Anterior cingulate cortex (tissue), 58 donors: ENCODE measurements around the gene ASL.
"Not testable (repeated sequence)": the region's sequence is repeated elsewhere in the genome, so short reads cannot be mapped to it uniquely, and the experiment has no call there.

Experiments
- DNase-seq, 58 donors: peaks; one replicate each; lab custom pipeline; 2025; lab: John Stamatoyannopoulos, UW

Gene ASL

DNA sequence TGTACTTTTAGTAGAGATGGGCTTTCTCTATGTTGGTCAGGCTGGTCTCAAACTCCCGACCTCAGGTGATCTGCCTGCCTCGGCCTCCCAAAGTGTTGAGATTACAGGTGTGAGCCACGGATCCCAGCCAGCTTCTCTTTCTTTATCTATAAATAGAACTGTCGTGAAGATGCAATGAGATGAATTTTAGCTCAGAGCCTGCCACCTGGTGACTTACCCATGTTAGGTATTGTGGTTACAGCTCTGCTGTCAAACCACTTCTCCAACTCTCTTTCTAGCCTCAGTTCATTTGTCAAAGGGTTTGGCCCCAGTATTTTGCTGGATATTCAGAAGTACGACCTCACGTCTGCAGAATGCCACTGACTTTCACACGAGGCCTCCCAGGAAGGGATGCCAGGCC, 3.4 kb upstream of the ASL start:
- DNase-seq, result not testable (repeated sequence)

- DNase-seq, result no peak
Observed at GRCh38 chr7:66076462-66077329, 1.1 kb downstream of the ASL start.

DNA sequence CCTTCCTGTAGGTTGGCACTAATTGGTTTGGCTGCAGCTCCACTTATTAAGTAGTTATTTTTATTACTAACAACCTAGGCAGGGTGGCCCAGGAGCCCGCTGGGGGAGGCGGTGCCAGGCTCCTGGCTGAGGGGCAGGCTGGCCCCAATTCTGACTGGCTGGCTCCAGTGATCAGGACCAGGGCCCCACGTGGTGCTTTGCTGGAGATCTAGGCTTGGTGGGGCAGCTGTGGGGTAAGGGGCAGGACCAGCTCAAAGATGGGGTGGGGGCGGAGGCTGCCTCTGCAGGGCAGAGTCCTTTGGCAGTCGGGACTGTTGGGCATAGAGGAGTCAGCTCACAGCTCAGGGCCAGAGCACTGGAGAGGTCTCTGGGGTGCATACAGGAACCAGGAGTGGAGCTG, 2.4 kb downstream of the ASL start:
- DNase-seq, result no peak

DNA sequence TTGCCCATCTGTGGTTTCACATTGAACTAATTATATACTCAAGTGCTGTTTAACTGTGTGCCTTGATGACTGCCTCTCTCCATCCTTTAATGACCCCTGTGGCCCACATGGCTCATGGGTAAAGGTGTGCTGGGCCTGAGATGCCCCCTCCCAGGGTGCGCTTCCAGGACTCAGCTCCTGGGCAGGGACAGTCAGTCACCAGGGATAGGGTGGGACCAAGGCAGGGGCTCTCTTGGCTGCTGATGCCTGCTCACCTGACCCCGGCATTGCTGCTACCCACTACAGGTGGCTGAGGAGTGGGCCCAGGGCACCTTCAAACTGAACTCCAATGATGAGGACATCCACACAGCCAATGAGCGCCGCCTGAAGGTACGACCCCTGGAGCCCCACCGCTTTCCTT, 6.5 kb downstream of the ASL start:
- no peak for DNase-seq

- no peak for DNase-seq
Observed at GRCh38 chr7:66082886-66083415, 7.3 kb downstream of the ASL start.

DNA sequence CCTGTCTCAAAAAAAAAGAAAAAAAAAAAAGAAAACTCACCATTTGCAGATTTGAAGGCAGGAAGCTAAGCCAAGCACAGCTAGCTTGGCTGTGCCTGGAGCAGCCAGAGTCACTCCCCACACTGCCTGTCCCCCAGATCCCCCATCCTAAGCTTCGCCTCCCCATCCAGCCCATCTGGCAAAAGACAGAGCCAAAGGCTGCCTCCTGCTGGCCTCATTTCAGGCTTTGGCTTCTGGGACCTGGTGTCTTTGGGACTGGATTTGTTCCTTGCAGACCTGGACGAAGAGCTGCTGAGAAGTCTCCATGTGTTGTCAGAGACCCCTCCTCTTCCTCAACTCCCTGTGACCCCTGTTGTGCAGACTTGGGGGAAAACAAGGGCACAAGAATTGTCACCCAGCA, 8.1 kb downstream of the ASL start:
- no peak for DNase-seq

GRCh38 chr7:66088861-66089838, 13.5 kb downstream of the ASL start:
- peak in 1 of 58 donors; percentile 0 for DNase-seq

DNA sequence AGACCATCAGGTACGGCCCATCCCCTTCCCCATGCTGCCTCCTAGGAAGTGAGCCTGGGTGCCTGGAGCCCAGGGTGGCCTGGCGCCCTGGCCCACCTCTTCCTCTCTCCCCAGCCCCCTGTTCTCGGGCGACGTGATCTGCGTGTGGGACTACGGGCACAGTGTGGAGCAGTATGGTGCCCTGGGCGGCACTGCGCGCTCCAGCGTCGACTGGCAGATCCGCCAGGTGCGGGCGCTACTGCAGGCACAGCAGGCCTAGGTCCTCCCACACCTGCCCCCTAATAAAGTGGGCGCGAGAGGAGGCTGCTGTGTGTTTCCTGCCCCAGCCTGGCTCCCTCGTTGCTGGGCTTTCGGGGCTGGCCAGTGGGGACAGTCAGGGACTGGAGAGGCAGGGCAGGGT, 17.0 kb downstream of the ASL start:
- DNase-seq, result no peak

- DNase-seq, result no peak
Observed at GRCh38 chr7:66095010-66095409, 19.4 kb downstream of the ASL start.

GRCh38 chr7:66099232-66099550, 23.6 kb downstream of the ASL start:
- no peak for DNase-seq

- DNase-seq, result peak in 53 of 58 donors; percentile 9 to 89 (median 57)
Observed at GRCh38 chr7:66099551-66100407, 24.2 kb downstream of the ASL start.

- no peak for DNase-seq
Observed at GRCh38 chr7:66100408-66101050, 24.9 kb downstream of the ASL start.

- not testable (repeated sequence) for DNase-seq
Observed at GRCh38 chr7:66102168-66102567, 26.5 kb downstream of the ASL start.

GRCh38 chr7:66103994-66104393, 28.4 kb downstream of the ASL start:
- not testable (repeated sequence) for DNase-seq

DNA sequence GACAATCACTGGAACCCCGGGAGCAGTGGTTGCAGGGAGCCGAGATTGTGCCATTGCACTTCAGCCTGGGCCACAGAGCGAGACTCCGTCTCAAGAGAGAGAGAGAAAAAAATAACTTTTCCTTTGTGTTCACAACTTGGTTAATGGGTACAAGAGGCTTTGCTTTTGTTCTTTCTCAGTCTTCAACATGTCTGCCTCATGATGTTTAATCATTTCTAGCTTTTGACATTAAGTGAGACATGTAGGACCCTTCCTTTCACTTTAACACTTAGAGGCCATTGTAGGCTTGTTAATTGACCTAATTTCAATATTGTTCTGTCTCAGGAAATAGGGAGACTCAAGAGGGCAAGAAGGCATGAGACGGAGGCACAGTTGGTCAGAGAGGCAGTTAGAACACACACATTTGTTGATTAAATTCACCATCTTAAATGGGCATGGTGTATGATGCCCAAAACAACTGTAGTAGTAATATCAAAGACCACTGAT, 29.7 kb downstream of the ASL start:
- DNase-seq, result no peak

DNA sequence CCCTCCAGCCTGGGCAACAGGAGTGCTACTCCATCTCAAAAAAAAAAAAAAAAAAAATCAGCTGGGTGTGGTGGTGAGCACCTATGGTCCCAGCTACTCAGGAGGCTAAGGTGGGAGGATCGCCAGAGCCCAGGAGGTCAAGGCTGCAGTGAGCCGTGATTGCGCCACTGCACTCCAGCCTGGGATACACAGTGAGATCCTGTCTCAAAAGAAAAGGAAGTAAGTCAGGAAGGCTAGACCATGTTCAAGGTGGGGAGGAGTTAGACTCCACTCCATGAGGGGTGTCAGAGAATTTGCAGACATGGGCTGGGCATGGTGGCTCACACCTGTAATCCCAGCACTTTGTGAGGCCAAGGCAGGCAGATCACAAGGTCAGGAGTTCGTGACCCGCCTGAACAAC, 32.8 kb downstream of the ASL start:
- DNase-seq, result not testable (repeated sequence)

DNA sequence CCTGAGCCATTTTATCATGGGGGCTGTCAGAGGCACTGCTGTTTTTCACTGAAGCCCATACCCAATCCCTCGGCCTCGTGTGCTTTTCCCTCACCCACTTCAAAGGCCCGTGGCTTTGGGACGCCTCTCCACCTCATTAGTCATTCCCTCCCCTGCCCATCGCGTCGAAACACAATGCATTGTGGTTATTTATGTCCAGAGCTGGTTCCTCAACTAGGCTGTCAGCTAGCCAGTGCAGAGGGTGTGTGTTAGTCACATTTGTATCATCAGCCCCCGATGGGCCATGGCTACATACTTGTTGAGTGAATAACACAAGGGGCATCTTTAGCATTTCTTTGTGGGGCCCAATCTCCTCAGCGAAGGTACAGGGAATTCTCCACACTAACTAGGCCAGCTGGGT, 35.2 kb downstream of the ASL start:
- no peak for DNase-seq

DNA sequence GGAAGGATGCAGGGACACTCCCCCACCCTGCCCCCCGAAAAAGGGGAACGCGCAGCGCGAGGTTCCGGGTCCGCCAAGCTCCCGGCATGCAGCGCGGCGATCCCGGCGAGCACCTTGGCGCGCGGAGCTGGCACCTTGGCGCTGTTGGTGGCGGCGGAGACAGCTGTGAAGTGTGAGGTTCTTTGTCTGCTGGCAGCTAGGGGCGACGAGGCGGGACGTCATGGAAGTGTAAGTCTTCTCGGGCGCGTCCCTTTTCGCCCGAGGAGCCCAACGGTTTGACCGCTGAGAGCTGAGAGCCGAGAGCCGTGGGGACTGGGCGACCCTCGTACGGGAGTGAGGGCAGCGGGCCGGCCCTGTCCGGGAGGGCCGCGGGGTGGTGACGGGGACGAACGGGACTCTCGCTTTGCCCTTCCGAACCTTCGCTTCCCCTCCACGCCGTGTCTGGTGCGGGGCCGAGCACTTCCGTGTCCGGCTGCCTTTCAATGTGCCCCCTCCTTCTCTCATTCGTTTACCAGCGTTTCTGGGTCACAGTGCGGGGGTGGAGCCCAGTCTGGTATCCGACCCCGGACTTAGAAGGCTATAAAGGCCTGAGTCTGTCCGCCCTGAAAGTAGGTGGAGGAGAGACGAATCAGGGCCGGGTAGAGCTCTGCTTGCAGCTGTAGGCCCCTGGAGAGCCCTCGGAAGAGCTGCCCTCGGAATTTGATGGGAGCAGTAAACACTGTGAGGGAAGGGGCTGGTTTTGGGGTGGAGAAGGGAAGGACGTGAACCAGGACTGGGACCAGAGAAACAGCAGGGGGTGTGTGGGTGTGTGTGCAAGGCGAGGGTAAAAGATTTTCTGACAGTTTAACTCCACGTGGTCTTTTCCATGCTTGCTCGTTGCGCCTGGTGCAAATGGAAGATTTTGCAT, 39.4 kb downstream of the ASL start, which contains the start of gene CRCP:
Gene CRCP, plus strand, starts transcription at position 105 of the 907 bp plus-strand sequence. Its CDS starts 116 bp downstream, at position 221.
- peak; percentile 6 to 85 (median 68) for DNase-seq
